HPDE6-E6E7 (cell line): Measurements from ENCODE around the gene PRDX3.
"Not testable (repeated sequence)": the region's sequence is repeated elsewhere in the genome, so short reads cannot be mapped to it uniquely, and the experiment has no call there.

Source experiments
- DNase-seq: peaks from one replicate; pipeline ENCODE4 v3.0.0; 2011; ENCODE audit warnings: missing footprints; ENCODE audit errors: extremely low spot score

Gene PRDX3

GRCh38 chr10:119206603-119207365 is 28.2 kb upstream of the PRDX3 start:
- DNase-seq, result no peak

GRCh38 chr10:119205894-119206602 is 27.4 kb upstream of the PRDX3 start:
- no peak for DNase-seq

- no peak for DNase-seq
Measured at GRCh38 chr10:119203006-119203405, 24.4 kb upstream of the PRDX3 start.

- no peak for DNase-seq
Measured at GRCh38 chr10:119201233-119201632, 22.6 kb upstream of the PRDX3 start.

- no peak for DNase-seq
Measured at GRCh38 chr10:119199231-119199992, 20.8 kb upstream of the PRDX3 start.

- no peak for DNase-seq
Measured at GRCh38 chr10:119198438-119198837, 19.8 kb upstream of the PRDX3 start.

- no peak for DNase-seq
Measured at GRCh38 chr10:119197921-119198320, 19.3 kb upstream of the PRDX3 start.

GRCh38 chr10:119191881-119192280 is 13.3 kb upstream of the PRDX3 start:
- DNase-seq, result peak; percentile 70

- no peak for DNase-seq
Measured at GRCh38 chr10:119190954-119191785, 12.6 kb upstream of the PRDX3 start.

- peak; percentile 92 for DNase-seq
Measured at GRCh38 chr10:119190353-119190752, 11.7 kb upstream of the PRDX3 start.

GRCh38 chr10:119189811-119190282 is 11.2 kb upstream of the PRDX3 start:
- DNase-seq, result no peak

- no peak for DNase-seq
Measured at GRCh38 chr10:119183664-119184412, 5.2 kb upstream of the PRDX3 start.

- DNase-seq, result not testable (repeated sequence)
Measured at GRCh38 chr10:119180850-119181400, 2.3 kb upstream of the PRDX3 start.

- DNase-seq, result no peak
Measured at GRCh38 chr10:119177708-119178371, 772 bp downstream of the PRDX3 start.

- no peak for DNase-seq
Measured at GRCh38 chr10:119176166-119176565, 2.4 kb downstream of the PRDX3 start.

- no peak for DNase-seq
Measured at GRCh38 chr10:119174109-119174508, 4.5 kb downstream of the PRDX3 start.

- DNase-seq, result no peak
Measured at GRCh38 chr10:119167041-119167440, 11.6 kb downstream of the PRDX3 start.

- no peak for DNase-seq
Measured at GRCh38 chr10:119166564-119166963, 12.0 kb downstream of the PRDX3 start.

GRCh38 chr10:119166118-119166500 is 12.5 kb downstream of the PRDX3 start:
- no peak for DNase-seq
